Stimulated activated CD4-positive, alpha-beta T cell treated with anti-CD3 and anti-CD28 coated beads, Interleukin-2, amount 100 ng/mL, for 48 hours (primary cell): Measurements from ENCODE around the gene ZNF576.
"Not testable (repeated sequence)": the region's sequence is repeated elsewhere in the genome, so short reads cannot be mapped to it uniquely, and the experiment has no call there.

Source experiments
- DNase-seq, 2 donors: peaks; one replicate each; pipeline ENCODE4 v3.0.0-alpha.2; 2020

The ZNF576 gene

GRCh38 chr19:43575156-43575950 lies 21.0 kb upstream of the ZNF576 start, which contains the start of the genes PINLYP and XRCC1:
PINLYP (plus strand) TSS chr19:43575801; CDS start chr19:43577192, 1,391 bp downstream.
XRCC1 (minus strand) TSS chr19:43575527; CDS start chr19:43575458, 69 bp downstream.
- peak; percentile 91 to 94 for DNase-seq

- no peak for DNase-seq
Measured at GRCh38 chr19:43575955-43576878, 20.2 kb upstream of the ZNF576 start.

- DNase-seq: no peak
Measured at GRCh38 chr19:43578787-43579186, 17.6 kb upstream of the ZNF576 start.

DNA sequence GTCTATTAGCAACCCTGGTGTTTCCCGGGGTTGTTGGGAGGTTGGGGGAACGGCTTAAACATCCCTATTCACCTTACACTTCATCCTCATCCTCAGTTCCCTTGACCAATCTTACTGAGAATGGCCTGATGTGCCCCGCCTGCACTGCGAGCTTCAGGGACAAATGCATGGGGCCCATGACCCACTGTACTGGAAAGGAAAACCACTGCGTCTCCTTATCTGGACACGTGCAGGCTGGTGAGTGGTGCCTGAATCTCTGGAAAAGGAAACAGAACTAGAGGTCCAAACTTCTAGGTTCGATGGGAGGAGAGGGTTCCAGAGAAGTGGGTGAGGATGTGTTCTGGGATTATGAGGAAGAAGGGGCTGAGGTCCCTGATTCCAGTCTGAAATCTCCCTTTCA lies 14.9 kb upstream of the ZNF576 start:
- no peak for DNase-seq

- DNase-seq: no peak
Measured at GRCh38 chr19:43582495-43582894, 13.9 kb upstream of the ZNF576 start.

DNA sequence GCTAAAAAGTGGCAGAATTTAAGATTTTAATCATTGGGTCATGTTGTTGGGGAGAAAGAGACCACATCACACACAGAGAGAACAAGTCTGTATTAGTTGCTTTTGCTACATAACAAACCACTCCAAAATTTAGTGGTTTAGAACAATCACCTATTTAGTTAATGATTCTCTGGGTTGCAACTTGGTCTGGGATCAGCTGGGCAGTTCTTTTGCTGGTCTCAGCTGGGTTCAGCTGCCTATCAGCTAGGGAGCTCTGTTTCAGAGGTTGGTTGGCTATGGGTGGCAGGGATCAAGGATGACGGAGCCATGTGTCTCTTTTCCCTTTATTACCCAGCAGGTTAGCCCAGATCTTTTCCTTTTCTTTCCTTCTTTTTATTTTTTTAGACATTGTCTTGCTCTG lies 11.9 kb upstream of the ZNF576 start:
- no peak for DNase-seq

DNA sequence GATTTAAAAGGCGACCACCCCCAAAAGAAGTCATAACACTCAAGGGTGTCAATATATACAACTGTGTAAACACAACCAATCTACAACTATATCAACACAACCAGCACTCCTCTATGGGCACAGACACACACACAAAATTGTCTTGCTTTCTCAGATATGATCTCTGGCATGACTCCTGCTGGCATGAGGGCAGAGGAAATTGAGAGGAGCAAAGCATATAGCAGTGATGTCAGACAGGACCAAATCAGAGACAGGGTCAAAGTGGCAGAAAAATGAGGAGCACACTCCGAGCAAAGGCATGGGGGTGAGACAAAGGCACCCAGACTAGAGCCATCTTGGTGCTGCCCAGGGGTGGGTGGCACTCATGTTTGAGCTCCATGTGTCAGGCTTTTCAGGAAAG lies 10.0 kb upstream of the ZNF576 start:
- no peak for DNase-seq

DNA sequence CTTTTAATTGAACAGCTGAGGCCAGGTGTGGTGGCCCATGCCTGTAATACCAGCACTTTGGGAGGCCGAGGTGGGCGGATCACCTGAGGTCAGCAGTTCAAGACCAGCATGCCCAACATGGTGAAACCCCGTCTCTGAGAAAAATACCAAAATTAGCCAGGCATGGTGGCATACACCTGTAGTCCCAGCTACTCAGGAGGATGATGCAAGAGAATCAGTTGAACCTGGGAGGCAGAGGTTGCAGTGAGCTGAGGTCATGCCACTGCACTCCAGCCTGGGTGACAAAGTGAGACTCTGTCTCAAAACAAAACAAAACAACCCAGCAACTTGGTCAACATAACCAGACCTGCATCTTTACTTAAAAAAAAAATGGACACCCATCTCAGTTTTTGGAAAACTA lies 9.4 kb upstream of the ZNF576 start:
- not testable (repeated sequence) for DNase-seq

- DNase-seq: no peak
Measured at GRCh38 chr19:43589277-43589676, 7.1 kb upstream of the ZNF576 start.

DNA sequence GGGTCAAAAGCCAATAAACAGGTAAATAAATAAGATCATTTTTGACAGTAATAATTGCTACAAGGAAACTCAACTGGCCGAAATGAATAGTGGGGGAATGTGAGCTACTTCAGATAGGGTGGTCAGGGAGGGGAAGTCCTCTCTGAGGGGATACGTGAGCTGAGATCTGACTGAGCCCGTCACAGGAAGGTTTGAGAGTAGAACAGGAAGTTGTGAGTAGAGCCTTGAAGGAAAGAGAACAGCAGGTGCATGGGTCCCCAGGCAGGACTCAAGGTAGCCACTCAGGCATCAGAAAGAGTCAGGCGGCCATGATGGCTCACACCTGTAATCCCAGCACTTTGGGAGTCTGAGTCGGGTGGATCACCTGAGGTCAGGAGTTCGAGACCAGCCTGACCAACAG lies 6.7 kb upstream of the ZNF576 start:
- no peak for DNase-seq

DNA sequence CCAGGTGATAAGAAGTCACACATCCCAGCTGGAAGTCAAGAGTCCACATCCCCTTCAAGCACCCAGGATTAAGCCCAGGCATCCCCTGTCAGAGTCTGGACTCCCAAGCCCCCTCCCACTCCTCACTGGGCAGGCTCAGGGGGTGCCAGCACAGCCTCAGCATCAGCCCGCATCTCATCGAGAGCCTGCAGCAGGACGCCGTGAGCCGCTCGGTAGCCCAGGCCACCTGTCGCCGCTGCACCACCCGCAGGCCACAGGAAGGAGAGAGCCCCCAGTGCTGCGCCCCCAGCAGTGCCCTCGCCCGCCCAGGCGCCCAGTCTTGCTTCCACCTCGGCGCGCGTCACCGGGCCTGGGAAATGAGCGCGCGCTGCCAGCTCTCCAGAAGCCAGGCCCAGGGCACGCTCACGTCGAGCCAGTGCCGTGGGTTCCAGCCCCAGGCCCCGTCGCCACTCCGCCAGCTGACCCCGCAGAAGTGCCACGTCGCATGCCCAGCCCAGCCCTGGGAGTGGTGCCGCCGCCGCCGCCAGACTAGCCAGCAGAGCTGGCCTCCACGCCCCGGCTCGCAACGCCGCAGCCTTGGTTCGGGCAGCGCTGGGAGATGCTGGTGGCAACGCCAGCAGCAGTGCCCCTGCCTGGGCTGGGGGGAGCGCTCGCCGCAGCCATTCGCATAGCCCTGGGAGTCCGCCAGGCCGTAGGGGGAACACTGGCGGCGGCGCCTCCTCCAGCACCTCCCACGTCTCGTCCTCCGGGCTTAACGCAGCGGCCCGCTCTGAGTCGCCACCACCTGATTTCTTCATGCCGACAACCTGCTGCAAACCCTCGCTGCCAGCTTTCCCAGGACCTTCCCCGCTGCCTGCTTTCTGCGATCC lies 4.3 kb upstream of the ZNF576 start:
- no peak for DNase-seq

- DNase-seq: no peak
Measured at GRCh38 chr19:43592800-43593350, 3.5 kb upstream of the ZNF576 start.

DNA sequence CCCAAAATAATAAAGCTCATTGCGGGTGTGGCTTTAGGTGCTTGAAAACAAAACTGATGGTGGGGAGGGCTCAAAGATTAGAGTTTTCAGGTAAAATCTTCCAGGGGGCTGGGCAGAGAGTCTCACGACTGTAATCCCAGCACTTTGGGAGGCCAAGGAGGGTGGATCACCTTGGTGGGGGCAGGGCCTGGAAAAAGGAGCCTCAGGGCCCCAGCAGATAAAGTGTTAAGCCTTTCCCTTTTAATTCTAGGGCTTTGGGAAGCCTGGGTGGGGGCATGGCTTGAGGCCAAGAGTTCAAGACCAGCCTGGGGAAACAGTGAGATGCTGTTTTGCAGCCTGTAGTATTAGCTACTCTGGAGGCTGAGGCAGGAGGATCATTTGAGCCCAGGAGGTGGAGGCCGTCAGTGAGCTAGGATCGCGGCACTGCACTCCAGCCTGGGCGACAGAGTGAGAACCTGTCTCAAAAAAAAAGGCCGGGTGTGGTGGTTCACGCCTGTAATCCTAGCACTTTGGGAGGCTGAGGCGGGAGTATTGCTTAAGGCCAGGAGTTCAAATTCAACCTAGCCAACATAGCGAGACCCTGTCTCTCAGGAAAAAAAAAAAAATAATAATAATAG lies 2.2 kb upstream of the ZNF576 start:
- DNase-seq: no peak

DNA sequence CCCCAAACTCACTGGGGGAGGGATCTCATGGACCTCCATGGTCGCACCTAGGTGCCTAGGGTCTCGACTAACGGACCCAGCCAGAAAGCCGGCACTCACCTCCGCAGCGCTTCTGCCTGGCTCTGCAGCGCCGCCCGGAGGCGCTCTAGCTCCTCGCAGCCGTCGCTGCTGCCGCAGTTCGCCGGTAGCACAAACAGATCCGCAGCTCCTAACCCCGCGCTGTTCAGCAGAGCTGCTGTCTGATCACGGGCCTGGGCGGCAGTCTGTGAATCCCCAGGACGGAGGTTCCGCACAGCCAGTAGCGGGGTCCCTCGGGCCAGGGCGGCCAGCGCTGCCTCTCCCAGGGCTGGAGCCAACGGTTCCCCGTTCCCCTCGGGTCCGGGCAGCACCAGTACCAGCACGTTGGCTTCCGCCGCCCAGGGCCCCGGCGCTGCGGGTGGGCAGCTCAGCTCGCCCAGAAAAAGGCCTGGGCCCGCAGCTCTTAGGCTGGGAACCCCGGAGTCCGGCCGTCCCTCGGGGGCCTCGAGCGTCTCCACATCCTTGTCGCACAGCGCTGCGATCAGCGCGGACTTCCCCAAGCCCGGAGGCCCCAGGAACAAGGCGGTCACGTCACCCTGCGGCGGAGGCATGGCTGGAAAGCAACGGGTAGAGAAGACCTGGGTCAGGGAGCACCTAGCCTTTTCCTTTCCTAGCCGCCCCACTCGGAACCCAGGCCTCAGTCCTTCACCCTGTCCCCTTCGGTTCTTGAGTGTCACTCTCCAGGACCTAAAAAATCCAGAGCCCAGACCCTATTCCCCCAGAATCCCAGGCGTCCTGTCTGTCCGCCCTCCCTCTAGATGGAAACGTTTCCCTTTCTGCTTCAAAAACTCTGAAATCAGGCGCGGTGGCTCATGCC lies 1.4 kb upstream of the ZNF576 start:
- peak; percentile 54 to 68 for DNase-seq

DNA sequence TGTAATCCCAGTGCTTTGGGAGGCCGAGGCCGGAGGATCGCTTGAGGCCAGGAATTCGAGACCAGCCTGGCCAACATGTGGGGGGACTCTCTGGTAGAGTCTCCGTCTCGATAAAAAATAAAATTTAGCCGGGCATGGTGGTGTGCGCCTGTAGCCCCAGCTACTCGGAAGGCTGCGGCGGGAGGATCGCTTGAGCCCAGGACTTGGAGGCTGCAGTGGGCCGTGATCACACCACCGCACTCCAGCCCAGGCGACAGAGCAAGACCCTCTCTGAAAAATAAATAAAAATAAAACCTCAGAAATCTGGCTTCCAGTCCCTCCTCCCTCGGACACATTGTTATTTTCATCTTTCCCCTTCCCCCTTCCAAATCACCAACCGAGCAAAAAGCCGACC lies 793 bp upstream of the ZNF576 start:
- no peak for DNase-seq

- no peak for DNase-seq
Measured at GRCh38 chr19:43596842-43597461, 557 bp downstream of the ZNF576 start.

GRCh38 chr19:43597876-43598275 lies 1.5 kb downstream of the ZNF576 start:
- DNase-seq: no peak

DNA sequence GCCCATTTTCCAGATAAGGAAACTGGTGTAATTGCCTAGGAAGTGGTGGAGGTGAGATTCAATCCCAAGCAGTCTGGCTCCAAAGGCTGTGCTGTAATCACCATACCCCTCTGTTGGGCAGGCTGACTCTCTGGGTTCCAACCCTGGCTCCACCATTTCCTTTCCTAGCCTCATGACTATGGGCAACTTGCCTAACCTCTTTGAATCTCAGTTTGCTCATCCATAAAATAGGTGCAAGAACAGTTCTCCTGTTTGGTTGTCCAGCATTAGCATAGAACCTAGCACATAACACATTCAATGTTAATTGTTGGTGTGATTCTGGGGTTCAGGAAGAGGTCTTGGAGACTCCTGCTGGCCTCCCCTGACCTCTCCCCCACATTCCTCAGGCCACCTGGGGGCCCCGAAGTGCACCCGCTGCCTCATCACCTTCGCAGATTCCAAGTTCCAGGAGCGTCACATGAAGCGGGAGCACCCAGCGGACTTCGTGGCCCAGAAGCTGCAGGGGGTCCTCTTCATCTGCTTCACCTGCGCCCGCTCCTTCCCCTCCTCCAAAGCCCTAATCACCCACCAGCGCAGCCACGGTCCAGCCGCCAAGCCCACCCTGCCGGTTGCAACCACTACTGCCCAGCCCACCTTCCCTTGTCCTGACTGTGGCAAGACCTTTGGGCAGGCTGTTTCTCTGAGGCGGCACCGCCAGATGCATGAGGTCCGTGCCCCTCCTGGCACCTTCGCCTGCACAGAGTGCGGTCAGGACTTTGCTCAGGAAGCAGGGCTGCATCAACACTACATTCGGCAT lies 2.2 kb downstream of the ZNF576 start:
- DNase-seq: no peak

DNA sequence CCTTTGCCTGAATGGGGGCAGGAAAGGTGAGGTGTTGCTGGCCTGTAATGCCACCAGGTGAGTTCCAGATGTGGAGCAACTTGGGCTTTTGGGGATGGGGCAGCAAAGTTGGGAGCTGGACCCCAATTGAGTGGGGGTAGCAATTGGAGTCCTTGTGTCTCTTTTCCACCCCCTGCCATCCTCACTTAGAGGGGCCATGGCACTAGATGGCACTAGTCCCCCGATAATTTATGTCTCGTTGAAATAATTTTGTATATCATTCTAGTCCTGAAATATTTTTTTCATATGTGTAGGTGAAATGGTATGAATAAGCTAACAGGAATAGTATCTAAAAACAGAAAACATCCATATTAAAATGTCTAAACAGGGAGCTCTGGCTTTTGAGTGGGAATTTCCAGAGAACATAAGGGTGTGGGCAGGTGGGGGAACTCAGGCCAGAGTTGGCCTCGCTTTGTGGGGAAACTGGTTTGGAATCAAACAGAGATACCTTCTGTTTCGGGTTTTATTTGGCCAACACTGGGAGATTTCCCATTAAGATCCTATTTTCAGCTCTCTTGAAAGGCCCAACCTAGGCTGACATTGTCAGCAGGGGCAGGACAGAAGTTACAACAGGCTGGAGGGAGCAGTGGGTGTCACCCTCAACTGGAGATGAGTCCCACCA lies 3.4 kb downstream of the ZNF576 start:
- no peak for DNase-seq
